Loucy (cell line): ENCODE data around the gene ADH1A.

ENCODE experiments used
- H2AFZ ChIP-seq: fragments of 200-600 bp; sonication (generic); 2 replicates; pipeline ENCODE4 v1.6.0; 2016; ENCODE audit warnings: antibody characterized with exemption, mild to moderate bottlenecking, low read length, moderate library complexity
- H3F3A ChIP-seq: fragments of 200-600 bp; 2 replicates; pipeline ENCODE4 v1.6.0; 2016; ENCODE audit warnings: antibody characterized with exemption, low read depth, mild to moderate bottlenecking
- H3K27me3 ChIP-seq: fragments of 200-600 bp; sonication (generic); 2 replicates; pipeline ENCODE4 v1.6.1; 2014; ENCODE audit warnings: low read length, mild to moderate bottlenecking; ENCODE audit not compliant: insufficient read depth, poor library complexity, severe bottlenecking
- H3K36me3 ChIP-seq: fragments of 200-600 bp; sonication (generic); 2 replicates; pipeline ENCODE4 v1.6.1; 2016; ENCODE audit warnings: low read length; ENCODE audit not compliant: insufficient read depth
- H3K4me1 ChIP-seq: fragments of 200-600 bp; sonication (generic); 2 replicates; pipeline ENCODE4 v1.5.1; 2014; ENCODE audit warnings: low read length, mild to moderate bottlenecking; ENCODE audit not compliant: insufficient read depth, poor library complexity, severe bottlenecking
- H3K4me2 ChIP-seq: fragments of 200-600 bp; sonication (generic); 2 replicates; pipeline ENCODE4 v1.6.0; 2014; ENCODE audit warnings: antibody characterized with exemption, low read length, low read depth, mild to moderate bottlenecking; ENCODE audit not compliant: poor library complexity, severe bottlenecking
- H3K4me3 ChIP-seq: fragments of 200-600 bp; sonication (generic); 2 replicates; pipeline ENCODE4 v1.5.1; 2014; ENCODE audit warnings: low read length, mild to moderate bottlenecking, mixed read lengths; ENCODE audit not compliant: poor library complexity, severe bottlenecking
- H3K79me2 ChIP-seq: fragments of 200-600 bp; sonication (generic); 2 replicates; pipeline ENCODE4 v1.6.1; 2014; ENCODE audit warnings: low read length; ENCODE audit not compliant: insufficient read depth
- H3K9ac ChIP-seq: fragments of 200-600 bp; sonication (generic); 2 replicates; pipeline ENCODE4 v1.6.0; 2014; ENCODE audit warnings: mild to moderate bottlenecking, low read depth, low read length, moderate library complexity; ENCODE audit not compliant: poor library complexity, severe bottlenecking
- H3K9me2 ChIP-seq: fragments of 200-600 bp; sonication (generic); replicated peaks from 2 replicates; pipeline ENCODE4 v1.6.1; 2016; ENCODE audit warnings: low read depth, low read length, mixed read lengths
- H3K9me3 ChIP-seq: fragments of 200-600 bp; sonication (generic); 2 replicates; pipeline ENCODE4 v1.6.1; 2014; ENCODE audit warnings: mild to moderate bottlenecking, antibody characterized with exemption, low read length, low read depth; ENCODE audit not compliant: insufficient read depth
- H4K20me1 ChIP-seq: fragments of 200-600 bp; sonication (generic); 2 replicates; pipeline ENCODE4 v1.6.0; 2014; ENCODE audit warnings: antibody characterized with exemption, low read length, mild to moderate bottlenecking; ENCODE audit not compliant: insufficient read depth, poor library complexity, severe bottlenecking
- EZH2phosphoT487 ChIP-seq: fragments of 200-600 bp; IDR thresholded peaks from 2 replicates; pipeline ENCODE4 v1.6.1; 2018; ENCODE audit warnings: antibody characterized with exemption, mild to moderate bottlenecking, moderate library complexity, borderline replicate concordance
- TF ChIP-seq, protein P1 (sequence below): fragments of 200-600 bp; sonication (generic); conservative IDR thresholded peaks from 2 replicates; pipeline ENCODE4 v1.5.1; 2014; ENCODE audit warnings: mild to moderate bottlenecking, antibody characterized with exemption, low read length

Gene ADH1A

GRCh38 chr4:99273704-99274103 lies 17.1 kb downstream of the ADH1A start:
- no peak overlapping the region for H3K4me3 ChIP-seq
- H3K9me2 ChIP-seq = no peaks in the 10 kb centered on the region
- no peaks in the 10 kb centered on the region for H4K20me1 ChIP-seq
- H3K36me3 ChIP-seq = no peaks in the 10 kb centered on the region
- no peaks in the 10 kb centered on the region for H3K9me3 ChIP-seq
- no peak for TF ChIP-seq EZH2phosphoT487
- TF ChIP-seq, protein P1, sequence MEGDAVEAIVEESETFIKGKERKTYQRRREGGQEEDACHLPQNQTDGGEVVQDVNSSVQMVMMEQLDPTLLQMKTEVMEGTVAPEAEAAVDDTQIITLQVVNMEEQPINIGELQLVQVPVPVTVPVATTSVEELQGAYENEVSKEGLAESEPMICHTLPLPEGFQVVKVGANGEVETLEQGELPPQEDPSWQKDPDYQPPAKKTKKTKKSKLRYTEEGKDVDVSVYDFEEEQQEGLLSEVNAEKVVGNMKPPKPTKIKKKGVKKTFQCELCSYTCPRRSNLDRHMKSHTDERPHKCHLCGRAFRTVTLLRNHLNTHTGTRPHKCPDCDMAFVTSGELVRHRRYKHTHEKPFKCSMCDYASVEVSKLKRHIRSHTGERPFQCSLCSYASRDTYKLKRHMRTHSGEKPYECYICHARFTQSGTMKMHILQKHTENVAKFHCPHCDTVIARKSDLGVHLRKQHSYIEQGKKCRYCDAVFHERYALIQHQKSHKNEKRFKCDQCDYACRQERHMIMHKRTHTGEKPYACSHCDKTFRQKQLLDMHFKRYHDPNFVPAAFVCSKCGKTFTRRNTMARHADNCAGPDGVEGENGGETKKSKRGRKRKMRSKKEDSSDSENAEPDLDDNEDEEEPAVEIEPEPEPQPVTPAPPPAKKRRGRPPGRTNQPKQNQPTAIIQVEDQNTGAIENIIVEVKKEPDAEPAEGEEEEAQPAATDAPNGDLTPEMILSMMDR = no peak
- no peaks in the 10 kb centered on the region for H3F3A ChIP-seq
- H3K79me2 ChIP-seq = no peaks in the 10 kb centered on the region
- H3K9ac ChIP-seq = no peak overlapping the region
- H3K4me1 ChIP-seq = no peaks in the 10 kb centered on the region
- no peaks in the 10 kb centered on the region for H3K27me3 ChIP-seq
- H3K4me2 ChIP-seq = no peak overlapping the region
- H2AFZ ChIP-seq = no peak overlapping the region

DNA sequence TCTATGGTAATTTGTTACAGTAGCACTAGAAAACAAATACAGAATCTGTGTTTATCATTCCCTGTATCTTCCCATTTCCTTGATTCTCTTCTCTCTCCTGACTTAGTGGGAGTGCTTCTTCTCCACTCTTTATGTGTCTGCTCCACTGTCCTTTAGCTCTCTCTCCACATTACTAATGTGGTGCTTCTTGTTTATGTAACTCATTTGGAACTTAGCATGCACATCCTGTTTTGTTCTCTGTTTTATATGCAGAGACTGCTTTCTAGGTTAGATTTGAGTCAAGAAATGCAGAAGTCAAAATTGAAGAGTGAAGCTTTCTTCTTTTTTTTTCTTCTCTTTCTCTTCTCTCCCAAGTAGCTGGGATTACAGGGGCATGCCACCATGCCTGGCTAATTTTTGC lies 25.9 kb downstream of the ADH1A start:
- Histone ChIP-seq H2AFZ (no peak overlapping the region), H3F3A (no peaks in the 10 kb centered on the region), H3K4me1 (no peaks in the 10 kb centered on the region), H3K9me3 (no peaks in the 10 kb centered on the region), H3K36me3 (no peaks in the 10 kb centered on the region), H3K4me3 (no peak overlapping the region), H3K9me2 (no peaks in the 10 kb centered on the region), H3K27me3 (no peaks in the 10 kb centered on the region), H3K9ac (no peak overlapping the region), H3K79me2 (no peaks in the 10 kb centered on the region), H4K20me1 (no peaks in the 10 kb centered on the region), H3K4me2 (no peak overlapping the region)
- TF ChIP-seq, protein P1 = no peak
- no peak for TF ChIP-seq EZH2phosphoT487

GRCh38 chr4:99252746-99253145 lies 38.0 kb downstream of the ADH1A start:
- Histone ChIP-seq H2AFZ (no peak overlapping the region), H3K27me3 (no peaks in the 10 kb centered on the region), H3K36me3 (no peaks in the 10 kb centered on the region), H3K9me2 (no peaks in the 10 kb centered on the region), H3K9ac (no peak overlapping the region), H3K4me3 (no peak overlapping the region), H3K4me1 (no peaks in the 10 kb centered on the region), H3F3A (no peaks in the 10 kb centered on the region), H3K4me2 (no peak overlapping the region), H4K20me1 (no peaks in the 10 kb centered on the region), H3K9me3 (no peaks in the 10 kb centered on the region), H3K79me2 (no peaks in the 10 kb centered on the region)
- TF ChIP-seq, protein P1 = no peak
- TF ChIP-seq EZH2phosphoT487 = no peak
